SKM-1 treated with dmso at 0.1 percent for 144 hours (cell line): ENCODE data around the gene ZNF300.
A peak's percentile ranks its signal among the peaks of the same experiment; 100 is the strongest.
"Not testable (repeated sequence)": the region's sequence is repeated elsewhere in the genome, so short reads cannot be mapped to it uniquely, and the experiment has no call there.

ENCODE experiments used
- DNase-seq: peaks from one replicate; lab custom pipeline; 2025; ENCODE audit not compliant: unreplicated experiment; lab: John Stamatoyannopoulos, UW

ZNF300 gene

GRCh38 chr5:150904479-150905311 lies at the start of gene ZNF300:
Gene ZNF300, minus strand, starts transcription at chr5:150904980. Its CDS starts 1,825 bp downstream, at chr5:150903155.
- no peak for DNase-seq

- DNase-seq = no peak
Measured at GRCh38 chr5:150948539-150948938, 43.8 kb upstream of the ZNF300 start.

- no peak for DNase-seq
Measured at GRCh38 chr5:150946351-150946905, 41.6 kb upstream of the ZNF300 start.

GRCh38 chr5:150945947-150946346 lies 41.2 kb upstream of the ZNF300 start:
- no peak for DNase-seq

- DNase-seq = no peak
Measured at GRCh38 chr5:150945486-150945885, 40.7 kb upstream of the ZNF300 start.

GRCh38 chr5:150931368-150931965 lies 26.7 kb upstream of the ZNF300 start:
- DNase-seq = no peak

- no peak for DNase-seq
Measured at GRCh38 chr5:150918613-150919012, 13.8 kb upstream of the ZNF300 start.

- DNase-seq = no peak
Measured at GRCh38 chr5:150912312-150912814, 7.6 kb upstream of the ZNF300 start.

- DNase-seq = no peak
Measured at GRCh38 chr5:150905312-150905683, 518 bp upstream of the ZNF300 start.

GRCh38 chr5:150901446-150901845 lies 3.3 kb downstream of the ZNF300 start:
- no peak for DNase-seq

GRCh38 chr5:150895431-150896428 lies 9.1 kb downstream of the ZNF300 start:
- DNase-seq = no peak

GRCh38 chr5:150879358-150879757 lies 25.4 kb downstream of the ZNF300 start:
- DNase-seq = no peak

- DNase-seq = peak; percentile 61
Measured at GRCh38 chr5:150862070-150862469, 42.7 kb downstream of the ZNF300 start.

GRCh38 chr5:150860246-150860821 lies 44.4 kb downstream of the ZNF300 start:
- DNase-seq = no peak

- not testable (repeated sequence) for DNase-seq
Measured at GRCh38 chr5:150856700-150857099, 48.1 kb downstream of the ZNF300 start.

GRCh38 chr5:150853561-150853960 lies 51.2 kb downstream of the ZNF300 start:
- DNase-seq = no peak

GRCh38 chr5:150851039-150851438 lies 53.7 kb downstream of the ZNF300 start:
- DNase-seq = no peak

- DNase-seq = no peak
Measured at GRCh38 chr5:150848271-150848670, 56.5 kb downstream of the ZNF300 start.

GRCh38 chr5:150847334-150847695 lies 57.5 kb downstream of the ZNF300 start:
- DNase-seq = no peak

- peak; percentile 90 for DNase-seq
Measured at GRCh38 chr5:150846654-150847333, 58.0 kb downstream of the ZNF300 start.
